Colonic mucosa (tissue), 4 donors: Measurements from ENCODE around the gene VDAC2. TPM values are rescaled to one million over a fixed set of nuclear protein-coding genes. Genes with fewer than 3 reads are reported as not detected.

Experiments
- DNase-seq: peaks from one replicate; pipeline ENCODE4 v3.0.0-alpha.2; 2020
- H3K27ac ChIP-seq: fragments of 200-600 bp; one replicate; pipeline ENCODE4 v1.8.0; 2021
- H3K27me3 ChIP-seq: fragments of 200-600 bp; one replicate; pipeline ENCODE4 v1.8.0; 2021
- H3K36me3 ChIP-seq: fragments of 200-600 bp; one replicate; pipeline ENCODE4 v1.8.0; 2021
- H3K4me1 ChIP-seq: fragments of 200-600 bp; one replicate; pipeline ENCODE4 v1.8.0; 2021; ENCODE audit warnings: mild to moderate bottlenecking
- H3K4me3 ChIP-seq: fragments of 200-600 bp; one replicate; pipeline ENCODE4 v1.8.0; 2021
- H3K9ac ChIP-seq, 2 donors: one replicate each; pipeline ENCODE4 v1.7.0; 2013; ENCODE audit warnings: control low read depth in 2 of 2, low read depth in 2 of 2, low read length in 2 of 2
- H3K9me3 ChIP-seq: fragments of 200-600 bp; one replicate; pipeline ENCODE4 v1.8.0; 2021
- intact Hi-C: fragments of 100-400 bp; cut with DNase I; formaldehyde crosslinking; loops from one replicate; pipeline ENCODE4 v1.14.1; 2022
- total RNA-seq, 2 donors: library from RNA; stranded (reverse); fragmentation: NEBNext Ultra II Directional in 1 of 2; extraction: Animal tissue kit (Norgen Biotek cat#: 25700) in 1 of 2; gene quantifications; one replicate each; pipeline ENCODE4 v1.2.1, GENCODE V29; 2021
- TF ChIP-seq, protein P1 (sequence below): fragments of 200-600 bp; IDR thresholded peaks from one replicate; pipeline ENCODE4 v1.8.0; 2022; ENCODE audit warnings: antibody characterized with exemption, mild to moderate bottlenecking
- donor health status: healthy.
- donor health status: DM: no; HTN: no; CAD: no.
- donor health status: DM: no; HTN: no; CAD: no.

Gene VDAC2
- total RNA-seq, 2 donors from 2014 or later, result 314 to 430 TPM

DNA sequence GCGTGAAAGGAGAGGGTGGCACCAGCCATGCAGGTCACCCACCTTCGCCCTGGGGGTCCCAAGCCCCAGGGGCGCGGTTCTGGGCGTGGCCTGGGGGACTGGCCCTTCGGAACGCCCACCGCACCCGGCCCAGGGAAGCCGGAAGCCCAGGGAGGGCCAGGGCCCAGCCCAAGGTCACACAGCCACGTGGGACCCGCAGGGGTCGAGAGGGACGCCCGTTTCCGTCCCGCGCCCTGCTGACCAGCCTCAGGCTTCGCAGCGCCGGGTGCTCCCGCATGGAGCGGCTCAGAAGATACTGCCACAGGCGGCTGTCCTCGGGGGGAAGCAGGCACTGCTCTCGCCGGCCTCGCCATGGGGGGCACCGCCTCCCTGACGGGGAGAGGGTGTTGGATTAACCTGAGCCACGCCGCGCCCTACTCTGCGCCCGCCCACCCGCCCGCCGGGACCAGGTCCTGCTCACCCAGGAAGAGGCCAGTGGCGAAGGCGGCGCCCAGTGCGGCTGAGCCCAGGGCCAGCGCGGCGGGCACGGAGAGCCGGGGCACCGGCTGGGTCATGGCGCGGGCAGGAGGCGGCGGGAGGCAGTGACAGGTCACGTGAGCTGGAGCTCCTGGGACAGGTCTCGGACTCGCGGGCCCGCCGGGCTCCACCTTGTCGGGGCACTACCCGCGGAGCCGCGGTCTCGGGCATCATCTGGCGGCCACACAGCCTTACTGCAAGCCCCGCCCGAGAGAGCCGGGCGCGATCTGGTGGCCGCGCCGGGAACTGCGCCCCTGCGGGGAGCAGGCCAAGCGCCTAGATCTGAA lies 25.0 kb downstream of the VDAC2 start, which contains the start of gene COMTD1:
COMTD1 (minus strand) TSS at position 583 of the 803 bp plus-strand sequence; CDS start at position 554, 29 bp downstream.
- peak; percentile 96 for DNase-seq
- H3K27ac ChIP-seq, result peak within 1 kb of the TSS; percentile 90
- peaks cover 5% of the 10 kb centered on the region for H3K36me3 ChIP-seq
- TF ChIP-seq, protein P1, sequence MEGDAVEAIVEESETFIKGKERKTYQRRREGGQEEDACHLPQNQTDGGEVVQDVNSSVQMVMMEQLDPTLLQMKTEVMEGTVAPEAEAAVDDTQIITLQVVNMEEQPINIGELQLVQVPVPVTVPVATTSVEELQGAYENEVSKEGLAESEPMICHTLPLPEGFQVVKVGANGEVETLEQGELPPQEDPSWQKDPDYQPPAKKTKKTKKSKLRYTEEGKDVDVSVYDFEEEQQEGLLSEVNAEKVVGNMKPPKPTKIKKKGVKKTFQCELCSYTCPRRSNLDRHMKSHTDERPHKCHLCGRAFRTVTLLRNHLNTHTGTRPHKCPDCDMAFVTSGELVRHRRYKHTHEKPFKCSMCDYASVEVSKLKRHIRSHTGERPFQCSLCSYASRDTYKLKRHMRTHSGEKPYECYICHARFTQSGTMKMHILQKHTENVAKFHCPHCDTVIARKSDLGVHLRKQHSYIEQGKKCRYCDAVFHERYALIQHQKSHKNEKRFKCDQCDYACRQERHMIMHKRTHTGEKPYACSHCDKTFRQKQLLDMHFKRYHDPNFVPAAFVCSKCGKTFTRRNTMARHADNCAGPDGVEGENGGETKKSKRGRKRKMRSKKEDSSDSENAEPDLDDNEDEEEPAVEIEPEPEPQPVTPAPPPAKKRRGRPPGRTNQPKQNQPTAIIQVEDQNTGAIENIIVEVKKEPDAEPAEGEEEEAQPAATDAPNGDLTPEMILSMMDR, result peak; percentile 100
- intact Hi-C loops, result loop anchor here (10.0 kb wide), 1 partner anchor 991 kb away; no protein-coding TSS in a partner anchor
- no peaks in the 10 kb centered on the region for H3K9me3 ChIP-seq
- peak within 1 kb of the TSS; percentile 78 for H3K4me3 ChIP-seq
- no peaks in the 10 kb centered on the region for H3K4me1 ChIP-seq
- no peaks in the 10 kb centered on the region for H3K27me3 ChIP-seq
- H3K9ac ChIP-seq, result peak within 1 kb of the TSS; percentile 72 to 79

DNA sequence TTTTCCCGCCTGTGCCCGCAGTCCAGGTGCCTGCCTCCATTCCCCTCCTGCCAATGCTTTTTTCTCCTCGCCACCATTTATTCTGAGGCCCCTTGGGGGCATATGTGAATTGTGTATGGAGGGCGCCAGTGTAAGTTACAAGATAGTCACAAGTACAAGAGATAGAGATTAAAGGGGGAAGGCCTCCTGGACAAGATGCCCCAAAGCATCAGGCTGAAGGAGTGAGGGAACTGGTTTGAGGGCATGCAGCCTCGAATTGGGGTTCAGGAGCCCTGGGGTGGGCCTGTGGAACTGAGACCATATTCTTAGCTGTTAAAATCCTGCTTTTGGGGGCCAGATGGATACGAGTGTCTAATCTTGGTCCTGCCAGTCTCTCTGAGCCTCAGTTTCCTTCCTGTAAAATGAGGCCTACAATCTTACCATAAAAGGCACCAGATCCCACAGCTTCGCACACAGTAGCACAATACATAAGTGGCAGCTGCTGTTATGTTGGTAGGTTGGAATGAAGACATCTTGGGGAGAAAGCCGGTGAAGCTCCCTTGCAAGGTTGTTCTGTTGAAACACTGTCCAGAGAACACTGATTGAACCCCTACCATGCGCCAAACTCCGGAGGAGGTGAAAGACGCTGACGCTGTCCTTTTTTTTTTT lies 25.7 kb downstream of the VDAC2 start:
- H3K9me3 ChIP-seq, result no peaks in the 10 kb centered on the region
- no peaks in the 10 kb centered on the region for H3K4me1 ChIP-seq
- no peaks in the 10 kb centered on the region for H3K27me3 ChIP-seq
- H3K9ac ChIP-seq, result no peak overlapping the region
- TF ChIP-seq, protein P1, result no peak
- peak overlapping the region; percentile 90 for H3K27ac ChIP-seq
- DNase-seq, result no peak
- peak overlapping the region; percentile 78 for H3K4me3 ChIP-seq
- peaks cover 5% of the 10 kb centered on the region for H3K36me3 ChIP-seq
- intact Hi-C loops, result loop anchor here (10.0 kb wide), 1 partner anchor 992 kb away; no protein-coding TSS in a partner anchor

DNA sequence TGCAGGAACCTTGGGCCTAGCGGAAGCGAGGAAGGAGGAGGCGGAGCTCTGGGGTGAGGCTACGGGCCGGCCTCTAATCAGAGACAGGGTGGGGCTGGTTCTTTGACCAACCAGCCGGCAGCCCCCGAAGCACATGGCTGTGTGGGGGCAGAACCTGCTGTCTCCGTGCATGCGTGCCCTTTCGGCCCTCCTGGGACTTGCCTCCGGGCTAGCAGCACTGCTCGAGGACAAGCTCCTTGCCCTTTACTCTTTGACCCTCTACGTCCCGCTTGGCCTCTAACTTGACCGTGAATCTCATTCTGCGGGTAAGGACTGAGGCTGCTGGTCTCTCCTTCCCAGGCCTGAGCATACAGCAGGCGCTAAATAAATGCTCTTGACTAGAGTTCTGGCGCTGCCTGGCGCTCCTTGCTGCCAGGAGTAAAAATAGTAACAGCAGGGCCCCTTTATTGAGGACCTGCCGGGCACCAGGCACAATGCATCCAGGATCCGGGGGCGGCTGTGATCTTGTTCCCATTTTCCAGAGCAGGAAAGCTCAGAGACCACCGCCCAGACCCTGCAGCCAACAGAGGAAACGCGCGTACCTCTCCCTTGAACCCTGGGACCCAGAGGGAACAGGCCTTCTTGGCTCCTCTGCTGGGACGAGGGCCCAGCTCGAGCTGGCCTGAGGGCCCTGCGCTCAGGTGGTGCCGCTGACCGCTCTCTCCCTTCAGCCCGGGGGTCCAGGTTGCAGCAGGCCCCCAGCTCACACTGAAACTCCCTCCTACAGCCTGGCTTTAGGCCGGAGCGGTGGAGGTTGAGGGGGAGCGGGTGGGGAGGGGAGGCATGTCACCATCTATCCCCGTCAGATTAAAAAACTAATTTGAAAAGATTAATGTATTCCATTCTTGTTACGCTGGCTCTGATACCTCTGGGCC lies 27.8 kb downstream of the VDAC2 start:
- intact Hi-C loops, result loop anchor here (10.0 kb wide), 1 partner anchor 994 kb away; no protein-coding TSS in a partner anchor

DNA sequence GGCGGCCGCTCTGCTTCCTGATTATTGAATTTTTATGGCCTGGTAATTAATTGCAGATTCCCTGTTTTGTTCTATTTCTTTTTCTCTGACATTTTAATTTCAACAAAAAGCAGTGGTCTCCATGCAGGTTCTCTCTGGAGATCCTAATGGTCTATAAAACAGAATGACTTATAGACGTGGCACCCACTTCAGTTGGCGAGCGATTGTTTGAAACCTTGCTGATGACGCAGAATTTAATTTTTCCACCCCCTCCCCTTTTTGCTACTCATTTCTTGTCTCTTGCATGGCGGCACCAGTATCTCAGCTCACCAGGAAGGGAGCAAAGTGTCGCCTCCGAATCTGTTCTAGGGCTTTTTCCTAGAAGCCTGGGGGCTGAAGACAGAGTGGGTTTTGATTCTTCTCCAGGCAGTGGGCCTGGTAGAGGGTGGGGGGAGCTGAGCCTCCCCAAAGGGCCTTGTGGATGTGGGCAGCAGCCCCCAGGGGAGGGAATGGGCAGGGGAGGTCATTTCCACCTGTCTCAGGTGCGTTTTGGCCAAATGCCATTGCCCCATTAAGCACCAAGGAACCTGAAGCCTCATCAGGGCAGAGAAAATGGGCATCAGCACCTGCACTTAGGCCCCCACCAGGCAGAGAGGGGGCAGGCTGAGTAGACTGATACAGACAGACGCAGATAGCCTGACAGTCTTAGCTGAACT lies 28.6 kb downstream of the VDAC2 start:
- TF ChIP-seq, protein P1, result no peak
- H3K9me3 ChIP-seq, result no peaks in the 10 kb centered on the region
- H3K4me3 ChIP-seq, result no peak overlapping the region
- no peak overlapping the region for H3K9ac ChIP-seq
- H3K27ac ChIP-seq, result no peak overlapping the region
- no peaks in the 10 kb centered on the region for H3K27me3 ChIP-seq
- peaks cover 4% of the 10 kb centered on the region for H3K4me1 ChIP-seq
- intact Hi-C loops, result loop anchor here (10.0 kb wide), 1 partner anchor 994 kb away; no protein-coding TSS in a partner anchor
- no peaks in the 10 kb centered on the region for H3K36me3 ChIP-seq
- DNase-seq, result no peak

More for the DNA sequence above, 27.8 kb downstream of the VDAC2 start:
- no peaks in the 10 kb centered on the region for H3K36me3 ChIP-seq
- TF ChIP-seq, protein P1, result no peak
- H3K9ac ChIP-seq, result no peak overlapping the region
- no peaks in the 10 kb centered on the region for H3K27me3 ChIP-seq
- no peaks in the 10 kb centered on the region for H3K4me1 ChIP-seq
- H3K27ac ChIP-seq, result no peak overlapping the region
- H3K9me3 ChIP-seq, result no peaks in the 10 kb centered on the region
- no peak for DNase-seq
- H3K4me3 ChIP-seq, result no peak overlapping the region
